T-cell (primary cell): ENCODE data around the gene ABL1. TPM values are rescaled to one million over a fixed set of nuclear protein-coding genes. Genes with fewer than 3 reads are reported as not detected.
"Not testable (repeated sequence)": the region's sequence is repeated elsewhere in the genome, so short reads cannot be mapped to it uniquely, and the experiment has no call there.

Experiments
- ATAC-seq, 4 experiments: fragments of 200-7000 bp in 3 of 4; fragments of 150-1000 bp in 1 of 4; cut with Tn5 transposase; replicated peaks in 1 of 4; 1 replicate in 3 of 4; 2 replicates in 1 of 4; pipeline ENCODE4 v1.10.0; 2021; ENCODE audit warnings: moderate library complexity in 3 of 4, mild to moderate bottlenecking in 2 of 4, moderate number of reproducible peaks in 1 of 4
- CTCF ChIA-PET, 2 donors: fragments of 300-600 bp; sonication (Branson Sonifier 250); formaldehyde crosslinking; loops; one replicate each; lab custom pipeline; 2022; ENCODE audit warnings: antibody characterized with exemption in 2 of 2; lab: Charles Lee
- POLR2A ChIA-PET, 2 donors: fragments of 300-600 bp; sonication (Branson Sonifier 250); formaldehyde crosslinking; loops; one replicate each; lab custom pipeline; 2022; ENCODE audit warnings: antibody characterized with exemption in 2 of 2; lab: Charles Lee
- DNase-seq, 35 experiments: peaks; one replicate each; pipeline versions ENCODE4 v3.0.0 to v3.0.0-alpha.2; 2013 to 2023
- H3K27ac ChIP-seq: one replicate; pipeline ENCODE4 v1.5.1; 2013; ENCODE audit warnings: low read length
- H3K27me3 ChIP-seq, 2 experiments: replicated peaks in 1 of 2; 1 replicate in 1 of 2; 2 replicates in 1 of 2; pipeline versions ENCODE4 v1.6.1 to v1.7.0; 2013; ENCODE audit warnings: low read length in 1 of 2, mixed read lengths in 1 of 2; ENCODE audit not compliant: control insufficient read depth in 2 of 2, insufficient read depth in 2 of 2; ENCODE audit errors: extremely low read depth in 1 of 2
- H3K36me3 ChIP-seq, 2 donors: 1 replicate in 1 of 2; 2 replicates in 1 of 2; pipeline versions ENCODE4 v1.6.1 to v1.7.0; 2013; ENCODE audit warnings: low read length in 1 of 2; ENCODE audit not compliant: control insufficient read depth in 2 of 2, insufficient read depth in 1 of 2; ENCODE audit errors: extremely low read depth in 1 of 2
- H3K4me1 ChIP-seq, 2 experiments: 1 replicate in 1 of 2; 2 replicates in 1 of 2; pipeline versions ENCODE4 v1.6.1 to v1.7.0; 2013; ENCODE audit warnings: low read length in 2 of 2, mixed read lengths in 1 of 2; ENCODE audit not compliant: insufficient read depth in 2 of 2, control insufficient read depth in 1 of 2; ENCODE audit errors: extremely low read depth in 1 of 2
- H3K4me3 ChIP-seq, 2 donors: 1 replicate in 1 of 2; 2 replicates in 1 of 2; pipeline versions ENCODE4 v1.5.1 to v1.7.0; 2013; ENCODE audit warnings: mild to moderate bottlenecking in 2 of 2, low read length in 1 of 2, moderate library complexity in 1 of 2; ENCODE audit not compliant: control insufficient read depth in 1 of 2; ENCODE audit errors: extremely low read depth in 1 of 2
- H3K9me3 ChIP-seq: 2 replicates; pipeline ENCODE4 v1.7.0; 2013
- H3K27ac Mint-ChIP-seq, 2 donors: one replicate each; pipeline ENCODE4 v1.8.0; 2020 to 2021; ENCODE audit warnings: mild to moderate bottlenecking in 2 of 2, mixed read lengths in 2 of 2
- H3K27me3 Mint-ChIP-seq, 2 donors: one replicate each; pipeline ENCODE4 v1.8.0; 2021 to 2022; ENCODE audit warnings: mixed read lengths in 2 of 2
- H3K36me3 Mint-ChIP-seq: one replicate; pipeline ENCODE4 v1.8.0; 2021; ENCODE audit warnings: mixed read lengths
- H3K4me1 Mint-ChIP-seq, 3 donors: one replicate each; pipeline ENCODE4 v1.8.0; 2020 to 2022; ENCODE audit warnings: mixed read lengths in 3 of 3, mild to moderate bottlenecking in 1 of 3
- H3K4me3 Mint-ChIP-seq, 3 donors: one replicate each; pipeline ENCODE4 v1.8.0; 2020 to 2022; ENCODE audit warnings: mild to moderate bottlenecking in 3 of 3, mixed read lengths in 3 of 3, moderate library complexity in 3 of 3
- H3K9me3 Mint-ChIP-seq, 3 donors: one replicate each; pipeline ENCODE4 v1.8.0; 2020 to 2022; ENCODE audit warnings: mixed read lengths in 3 of 3
- WGBS: methylation state at CpG from one replicate; pipeline ENCODE4 v1.1.5; 2013; ENCODE audit warnings: missing lambda C conversion rate; ENCODE audit not compliant: insufficient coverage; 5-methylcytosine and 5-hydroxymethylcytosine counted together
- total RNA-seq, 35 experiments: library from RNA in 6 of 35; stranded (reverse) in 6 of 35; fragments of 120-200 nt in 1 of 35; gene quantifications; one replicate each; pipeline versions ENCODE4 v1.2.1 to v1.2.4 and lab custom pipeline; 2013 to 2026

ABL1 gene
- total RNA-seq, 5 donors from 2014 or later (not counting 1 experiment from before 2014, with no cell fraction given): 33.3 to 40.0 (median 37.7) TPM

DNA sequence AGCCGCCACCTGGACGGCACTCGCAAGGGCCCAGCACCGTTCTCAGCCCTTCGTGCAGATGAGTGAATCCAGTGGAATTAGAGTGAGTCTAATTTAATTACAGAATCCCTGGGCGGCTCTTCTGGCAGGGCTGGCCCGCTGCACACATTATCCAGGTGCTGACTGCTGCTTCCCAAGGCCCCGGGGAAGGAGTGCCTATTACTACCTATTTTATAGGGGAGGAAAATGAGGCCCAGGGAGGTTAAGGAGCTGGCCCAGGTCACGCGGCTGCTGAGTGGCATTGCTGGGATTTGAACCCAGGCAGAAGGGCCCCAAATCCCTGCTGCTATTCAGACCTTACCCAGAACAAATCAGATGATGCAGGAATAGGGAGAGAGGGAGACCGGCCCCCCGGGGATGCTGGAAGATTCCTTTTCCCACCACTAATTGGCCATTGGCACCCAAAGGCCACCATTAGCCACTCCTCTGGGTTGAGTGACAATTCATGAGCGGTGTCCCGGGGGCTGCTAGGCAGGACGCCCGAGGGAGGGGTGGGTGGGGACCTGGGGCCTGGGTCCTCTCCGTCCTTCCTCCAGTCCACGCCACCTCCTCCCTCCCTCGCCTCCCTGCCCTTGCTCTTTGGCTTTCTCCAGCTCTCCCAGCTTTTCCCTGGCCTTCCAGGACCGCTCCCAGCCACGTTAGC lies 71.8 kb downstream of the ABL1 start:
- peaks cover 0 to 11% of the 10 kb centered on the region in 2 donors for H3K27me3 Mint-ChIP-seq
- 76% methylated on average over 12 of the region's 21 CpGs for WGBS
- Histone ChIP-seq H3K4me1 (no peaks in the 10 kb centered on the region), H3K4me3 (no peak overlapping the region), H3K27me3 (peaks cover 0 to 37% of the 10 kb centered on the region in 2 experiments), H3K36me3 (no peaks in the 10 kb centered on the region), H3K9me3 (no peaks in the 10 kb centered on the region), H3K27ac (no peak overlapping the region)
- ATAC-seq (no peak), DNase-seq (no peak)
- H3K36me3 Mint-ChIP-seq: no peaks in the 10 kb centered on the region
- ChIA-PET POLR2A (no interaction called here), CTCF (no interaction called here)
- H3K4me1 Mint-ChIP-seq: no peaks in the 10 kb centered on the region
- H3K9me3 Mint-ChIP-seq: no peaks in the 10 kb centered on the region
- H3K27ac Mint-ChIP-seq: no peak overlapping the region
- no peak overlapping the region for H3K4me3 Mint-ChIP-seq

DNA sequence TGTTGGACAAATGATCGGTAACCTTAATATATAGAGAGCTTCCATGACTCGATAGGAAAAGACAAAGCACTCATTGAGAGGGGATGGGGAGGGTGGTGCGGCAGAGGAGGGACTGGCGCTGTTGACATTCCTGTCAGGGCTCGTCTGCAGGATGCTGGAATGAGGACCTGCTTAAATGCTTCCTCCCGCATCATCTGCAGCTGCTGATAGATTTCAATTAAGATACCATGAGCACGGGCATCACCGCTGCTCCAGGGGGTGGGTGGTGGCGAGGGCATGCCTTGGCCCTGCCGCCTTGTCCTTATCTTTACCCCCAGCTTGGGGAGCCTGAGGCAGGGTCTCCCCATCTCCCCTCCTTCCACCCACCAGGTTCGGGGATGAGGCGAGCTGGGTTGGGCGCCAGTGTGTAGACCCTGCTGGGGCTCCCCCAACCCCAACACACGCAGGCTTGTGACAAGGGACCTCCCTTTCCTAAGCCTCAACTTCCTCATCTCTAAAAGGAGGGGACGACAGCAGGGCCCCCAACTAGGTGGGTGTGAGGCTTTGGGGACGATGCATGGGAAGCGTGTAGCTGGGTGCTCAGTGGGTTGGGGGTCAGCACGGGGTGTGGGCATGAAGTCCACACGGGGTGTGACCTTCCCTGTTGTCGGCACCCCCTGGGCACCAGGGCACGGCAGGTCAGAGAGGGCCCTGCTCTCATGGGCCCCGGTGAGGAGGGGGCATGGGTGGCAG lies 73.3 kb downstream of the ABL1 start:
- Mint-ChIP-seq H3K27me3 (peaks cover 0 to 11% of the 10 kb centered on the region in 2 donors), H3K4me1 (no peaks in the 10 kb centered on the region), H3K9me3 (no peaks in the 10 kb centered on the region), H3K27ac (no peak overlapping the region), H3K36me3 (no peaks in the 10 kb centered on the region), H3K4me3 (no peak overlapping the region)
- Histone ChIP-seq H3K27ac (no peak overlapping the region), H3K9me3 (no peaks in the 10 kb centered on the region), H3K4me3 (no peak overlapping the region), H3K4me1 (no peaks in the 10 kb centered on the region), H3K27me3 (peaks cover 0 to 28% of the 10 kb centered on the region in 2 experiments), H3K36me3 (no peaks in the 10 kb centered on the region)
- 68% methylated on average over 14 of the region's 22 CpGs for WGBS
- ATAC-seq (no peak), DNase-seq (no peak)
- POLR2A ChIA-PET: no interaction called here
- CTCF ChIA-PET: no interaction called here

DNA sequence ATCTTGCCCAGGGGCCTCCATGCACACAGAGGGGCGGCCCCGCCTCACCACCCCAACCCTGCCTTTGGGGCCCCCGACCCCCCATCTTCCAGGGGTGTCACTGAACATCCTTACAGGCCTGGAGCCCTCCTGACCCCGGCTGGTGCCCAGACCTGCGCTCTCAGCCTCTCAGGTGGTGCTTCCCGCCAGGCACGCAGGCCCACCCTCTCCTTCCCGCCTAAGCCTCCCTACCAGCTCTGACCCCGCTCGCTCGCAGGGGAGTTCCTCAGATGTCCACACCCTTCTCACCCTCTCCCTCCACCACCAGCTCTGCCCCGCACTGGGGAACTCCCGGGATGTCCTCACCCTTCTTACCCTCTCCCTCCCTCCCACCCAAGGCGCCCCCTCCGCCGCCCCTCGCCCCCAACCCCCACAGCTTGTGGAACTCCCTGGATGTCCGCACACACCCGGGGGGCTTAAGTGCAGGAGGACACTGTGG lies 73.9 kb downstream of the ABL1 start:
- ChIA-PET CTCF (no interaction called here), POLR2A (no interaction called here)
- no peaks in the 10 kb centered on the region for H3K9me3 ChIP-seq
- Mint-ChIP-seq H3K36me3 (no peaks in the 10 kb centered on the region), H3K4me1 (no peaks in the 10 kb centered on the region), H3K27me3 (peaks cover 0 to 9% of the 10 kb centered on the region in 2 donors), H3K27ac (no peak overlapping the region), H3K4me3 (no peak overlapping the region), H3K9me3 (no peaks in the 10 kb centered on the region)
- no peak for ATAC-seq
- H3K27me3 ChIP-seq: peaks cover 0 to 23% of the 10 kb centered on the region in 2 experiments
- H3K36me3 ChIP-seq: no peaks in the 10 kb centered on the region
- no peak overlapping the region for H3K4me3 ChIP-seq
- H3K27ac ChIP-seq: no peak overlapping the region
- 78% methylated on average over 9 of the region's 19 CpGs for WGBS
- no peak for DNase-seq
- H3K4me1 ChIP-seq: no peaks in the 10 kb centered on the region

DNA sequence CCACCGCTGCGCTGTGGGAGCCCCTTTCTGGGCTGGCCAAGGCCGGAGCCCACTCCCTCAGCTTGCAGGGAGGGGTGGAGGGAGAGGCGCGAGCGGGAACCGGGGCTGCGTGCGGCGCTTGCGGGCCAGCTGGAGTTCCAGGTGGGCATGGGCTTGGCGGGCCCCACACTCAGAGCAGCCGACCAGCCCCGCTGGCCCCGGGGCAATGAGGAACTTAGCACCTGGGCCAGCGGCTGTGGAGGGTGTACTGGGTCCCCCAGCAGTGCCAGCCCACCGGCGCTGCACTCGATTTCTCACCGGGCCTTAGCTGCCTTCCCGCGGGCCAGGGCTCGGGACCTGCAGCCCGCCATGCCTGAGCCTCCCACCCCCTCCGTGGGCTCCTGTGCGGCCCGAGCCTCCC lies 75.0 kb downstream of the ABL1 start:
- WGBS: 86% methylated on average over 6 of the region's 27 CpGs
- H3K27me3 Mint-ChIP-seq, H3K36me3 Mint-ChIP-seq, H3K27ac ChIP-seq, H3K27ac Mint-ChIP-seq, H3K36me3 ChIP-seq, DNase-seq, H3K4me3 ChIP-seq, H3K4me1 ChIP-seq, H3K4me3 Mint-ChIP-seq, POLR2A ChIA-PET, ATAC-seq, CTCF ChIA-PET, H3K4me1 Mint-ChIP-seq, H3K9me3 Mint-ChIP-seq, H3K9me3 ChIP-seq: not testable (repeated sequence)
- peaks cover 0 to 31% of the 10 kb centered on the region in 2 experiments for H3K27me3 ChIP-seq

DNA sequence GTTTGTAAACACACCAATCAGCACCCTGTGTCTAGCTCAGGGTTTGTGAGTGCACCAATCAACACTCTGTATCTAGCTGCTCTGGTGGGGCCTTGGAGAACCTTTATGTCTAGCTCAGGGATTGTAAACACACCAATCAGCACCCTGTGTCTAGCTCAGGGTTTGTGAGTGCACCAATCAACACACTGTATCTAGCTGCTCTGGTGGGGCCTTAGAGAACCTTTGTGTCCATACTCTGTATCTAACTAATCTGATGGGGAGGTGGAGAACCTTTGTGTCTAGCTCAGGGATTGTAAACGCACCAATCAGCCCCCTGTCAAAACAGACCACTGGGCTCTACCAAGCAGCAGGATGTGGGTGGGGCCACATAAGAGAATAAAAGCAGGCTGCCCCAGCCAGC lies 75.6 kb downstream of the ABL1 start:
- no CpG with 5 or more reads among the region's 1 CpG for WGBS
- ATAC-seq, H3K36me3 Mint-ChIP-seq, CTCF ChIA-PET, H3K4me3 ChIP-seq, H3K4me1 ChIP-seq, H3K27ac Mint-ChIP-seq, H3K9me3 ChIP-seq, H3K27me3 Mint-ChIP-seq, H3K4me1 Mint-ChIP-seq, H3K27ac ChIP-seq, POLR2A ChIA-PET, H3K36me3 ChIP-seq, H3K9me3 Mint-ChIP-seq, DNase-seq, H3K4me3 Mint-ChIP-seq: not testable (repeated sequence)
- H3K27me3 ChIP-seq: peaks cover 0 to 27% of the 10 kb centered on the region in 2 experiments

DNA sequence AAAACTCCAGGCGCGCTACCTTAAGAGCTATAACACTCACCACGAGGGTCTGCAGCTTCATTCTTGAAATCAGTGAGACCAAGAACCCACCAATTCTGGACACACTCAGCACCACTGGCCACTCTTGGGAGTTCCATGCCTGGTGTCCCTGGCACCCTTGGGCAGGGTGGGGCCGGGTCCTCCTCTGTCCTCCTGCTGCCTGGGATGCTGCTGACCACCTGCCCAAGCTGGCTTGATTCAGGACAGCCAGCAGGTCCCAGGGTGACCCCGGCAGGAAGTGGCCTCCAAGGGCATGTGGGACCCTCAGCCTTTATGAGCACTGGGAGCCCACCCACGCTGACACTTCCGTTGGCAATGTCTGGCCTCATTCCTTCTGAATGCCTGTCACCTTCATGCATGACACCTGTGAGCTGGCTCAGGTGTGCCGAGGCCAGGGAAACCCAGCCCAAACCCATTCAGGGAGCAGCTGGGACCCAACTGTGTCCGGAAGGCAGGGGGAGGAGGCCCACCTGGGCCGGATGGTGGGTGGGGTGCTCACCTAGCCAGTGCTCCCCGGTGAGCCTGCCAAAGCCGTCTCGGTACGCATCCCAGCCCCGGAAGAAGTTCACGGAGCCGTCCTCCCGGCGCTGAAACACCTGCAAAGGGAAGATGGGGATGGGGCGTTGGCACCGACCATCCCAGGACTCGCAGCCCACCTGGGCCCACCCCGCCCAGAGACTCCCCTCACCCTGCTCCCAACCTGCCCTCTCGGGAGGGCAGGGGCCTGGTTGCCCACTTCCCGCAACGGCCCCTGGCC lies 76.4 kb downstream of the ABL1 start:
- Mint-ChIP-seq H3K9me3 (no peaks in the 10 kb centered on the region), H3K4me1 (no peaks in the 10 kb centered on the region)

More for the DNA sequence above, 76.4 kb downstream of the ABL1 start:
- no peak for ATAC-seq
- H3K4me1 ChIP-seq: no peaks in the 10 kb centered on the region
- WGBS: 89% methylated on average over 17 of the region's 26 CpGs
- no peaks in the 10 kb centered on the region for H3K9me3 ChIP-seq
- peaks cover 0 to 27% of the 10 kb centered on the region in 2 experiments for H3K27me3 ChIP-seq
- Mint-ChIP-seq H3K4me3 (no peak overlapping the region), H3K36me3 (no peaks in the 10 kb centered on the region), H3K27ac (no peak overlapping the region), H3K27me3 (peaks cover 0 to 4% of the 10 kb centered on the region in 2 donors)
- ChIA-PET POLR2A (no interaction called here), CTCF (no interaction called here)
- H3K27ac ChIP-seq: no peak overlapping the region
- no peaks in the 10 kb centered on the region for H3K36me3 ChIP-seq
- no peak overlapping the region for H3K4me3 ChIP-seq
- DNase-seq: no peak
